Inflammatory macrophage (primary cell): ENCODE data around the gene ZNF862.

ENCODE experiments used
- DNase-seq, 2 donors: peaks; one replicate each; pipeline ENCODE4 v3.0.0-alpha.2; 2020 to 2022

The ZNF862 gene

DNA sequence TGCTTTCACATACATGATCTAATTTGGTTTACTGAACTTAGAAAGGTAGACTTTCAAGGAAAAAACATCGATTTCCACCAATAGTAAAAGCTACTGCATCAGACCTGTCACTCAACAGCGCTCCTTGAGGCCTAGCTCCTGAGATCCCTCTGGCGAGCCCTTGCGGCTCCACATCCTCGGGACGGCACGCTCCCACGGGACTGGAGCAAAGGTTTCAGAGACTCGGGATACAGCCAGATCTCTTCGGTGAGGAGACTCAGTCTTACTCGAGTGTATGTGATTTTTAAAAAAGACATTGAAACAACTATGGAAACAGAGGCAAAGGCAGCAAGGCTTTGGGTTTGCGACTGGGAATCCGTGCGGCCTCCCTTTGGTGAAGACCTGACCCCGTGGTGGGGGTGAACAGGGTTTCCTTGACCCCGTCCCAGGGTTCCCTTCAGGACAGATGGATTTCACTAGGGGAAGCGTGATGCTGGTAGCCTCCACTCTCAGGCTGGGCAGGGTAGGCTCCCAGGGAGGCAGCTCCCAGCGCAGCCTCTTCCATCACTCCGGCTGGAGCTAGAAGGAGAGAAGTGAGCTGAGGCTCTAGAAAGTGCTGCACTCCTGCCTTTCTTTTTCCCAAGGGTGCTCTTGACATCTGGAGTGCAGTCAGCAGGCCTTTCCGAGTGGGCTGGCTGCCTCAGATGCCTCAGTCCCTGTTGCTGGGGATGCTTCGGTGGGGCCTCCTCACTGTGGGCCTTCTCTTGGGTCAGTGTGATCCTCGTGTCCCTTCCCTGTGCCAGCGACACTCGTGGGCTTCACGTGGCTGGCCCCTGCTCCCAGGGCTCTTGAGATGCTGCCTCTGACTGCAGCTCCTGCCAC, 29.8 kb downstream of the ZNF862 start:
- no peak for DNase-seq

DNA sequence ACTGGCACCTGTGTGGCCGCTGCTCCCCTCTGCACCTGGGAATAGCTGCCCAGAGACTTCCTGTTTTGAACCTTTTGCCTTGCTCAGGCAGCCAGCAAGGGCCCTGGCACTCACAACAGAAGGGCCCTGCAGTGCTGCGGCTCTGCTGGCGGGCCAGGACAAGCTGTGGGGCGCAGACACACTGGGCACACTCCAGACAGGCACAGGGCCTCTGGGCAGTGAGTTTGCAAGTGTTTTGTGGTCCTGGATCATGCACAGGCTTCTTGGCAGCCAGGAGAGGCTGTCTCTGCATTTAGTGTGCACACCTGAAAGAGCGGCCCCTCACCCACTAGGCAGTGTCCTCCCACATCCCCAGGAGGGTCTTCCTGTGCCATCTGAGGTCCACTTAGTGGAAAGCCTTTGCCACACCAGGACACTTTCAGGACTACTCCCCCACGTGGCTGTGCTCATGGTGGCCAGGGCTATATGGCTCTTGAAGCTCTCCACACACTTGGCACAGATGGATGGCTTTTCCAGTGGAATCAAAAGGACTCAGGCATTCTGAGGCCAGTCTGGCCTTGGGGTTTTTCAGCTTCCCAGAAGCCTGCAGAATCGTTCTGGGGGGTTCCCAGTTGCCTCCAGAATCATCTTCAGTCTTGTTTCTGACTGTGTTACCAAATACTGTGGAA, 30.6 kb downstream of the ZNF862 start:
- DNase-seq = no peak

DNA sequence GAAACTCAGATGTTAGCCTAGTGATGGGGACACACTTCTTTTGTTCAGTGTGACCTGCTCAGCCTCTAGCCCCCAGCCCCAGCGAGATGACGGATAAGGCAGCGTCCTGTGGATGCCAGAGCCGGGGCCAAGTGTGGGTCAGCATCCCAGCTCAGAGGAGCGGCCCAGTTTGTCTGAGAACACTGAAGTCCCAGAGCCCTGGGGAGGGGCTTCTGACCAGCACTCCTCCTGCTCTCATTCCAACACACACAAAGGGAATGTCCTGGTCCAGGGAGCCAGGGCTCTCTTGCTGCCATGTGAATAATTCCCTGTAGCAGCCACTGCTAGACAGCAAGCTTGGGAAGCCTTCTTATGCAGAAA, 31.1 kb downstream of the ZNF862 start:
- no peak for DNase-seq

DNA sequence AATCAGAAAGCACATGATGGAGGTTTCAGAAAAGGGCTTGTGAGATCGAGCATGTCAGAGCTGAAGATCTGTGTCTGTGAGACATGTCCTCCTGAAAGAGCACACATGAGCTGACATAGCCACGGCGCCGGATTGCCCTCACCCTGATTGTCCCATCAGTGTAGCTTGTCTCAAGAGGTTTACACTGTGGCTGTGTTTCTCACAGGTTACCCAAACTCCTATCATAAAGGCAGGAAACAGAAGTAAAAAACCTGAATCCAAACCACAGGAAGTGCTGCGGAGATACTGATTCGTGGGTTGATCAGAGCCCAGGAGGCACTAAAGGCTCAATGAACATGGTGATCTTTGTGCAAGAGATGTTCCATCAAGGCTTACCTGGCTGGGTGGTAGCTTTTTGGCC, 31.7 kb downstream of the ZNF862 start:
- no peak for DNase-seq

- no peak for DNase-seq
These were observed 32.1 kb downstream of the ZNF862 start for GRCh38 chr7:149870274-149870673.

GRCh38 chr7:149870701-149871483, 32.7 kb downstream of the ZNF862 start:
- no peak for DNase-seq

DNA sequence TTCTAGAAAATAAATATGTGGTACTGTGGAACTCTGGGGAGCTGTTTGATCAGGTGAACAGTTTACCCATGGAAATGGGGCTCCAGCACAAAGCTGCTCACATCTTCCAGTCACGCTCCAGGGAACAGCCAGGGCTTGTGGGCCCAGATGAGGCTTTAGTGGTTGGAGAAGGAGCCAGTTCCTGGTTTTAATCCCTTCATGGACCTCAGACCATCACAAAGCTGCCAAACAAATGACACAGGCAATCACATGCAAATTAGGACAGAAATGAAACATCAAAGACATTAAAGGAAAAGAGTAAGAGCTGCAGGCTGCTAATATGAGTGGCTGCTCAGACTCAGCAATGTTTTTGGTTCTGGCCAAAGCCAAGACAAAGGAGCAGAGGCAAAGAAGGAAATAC, 33.4 kb downstream of the ZNF862 start:
- DNase-seq = no peak

DNA sequence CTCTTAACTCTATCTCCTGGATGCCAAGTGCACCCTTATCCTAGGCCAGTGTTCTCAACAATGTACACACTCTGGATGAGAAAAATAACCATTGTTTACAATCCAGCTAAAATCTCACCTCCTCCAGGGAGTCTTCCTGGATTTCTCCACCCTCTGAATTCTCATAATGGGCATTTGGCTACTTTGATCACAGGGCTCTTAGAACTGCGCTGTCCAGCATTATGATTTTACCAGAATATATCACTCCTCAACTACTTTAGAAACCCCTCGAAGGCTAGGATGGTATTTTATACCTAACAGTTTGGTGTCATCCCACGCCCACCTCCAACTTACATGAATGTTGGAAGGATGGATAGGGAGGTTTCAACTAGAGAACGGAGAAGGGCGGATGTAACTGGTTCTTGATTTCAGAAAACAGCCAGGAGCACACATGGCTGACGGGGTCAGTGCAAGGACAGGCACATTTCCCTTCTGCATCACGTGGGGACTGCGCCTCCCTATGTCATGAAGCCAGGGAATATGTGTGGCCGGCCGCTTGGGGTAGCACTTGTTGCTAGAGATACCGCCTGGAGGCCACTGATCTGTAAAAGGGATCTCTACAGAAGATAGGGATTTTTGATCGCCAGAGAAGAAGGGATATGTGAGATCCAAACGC, 34.4 kb downstream of the ZNF862 start:
- DNase-seq = peak; percentile 82 to 87

DNA sequence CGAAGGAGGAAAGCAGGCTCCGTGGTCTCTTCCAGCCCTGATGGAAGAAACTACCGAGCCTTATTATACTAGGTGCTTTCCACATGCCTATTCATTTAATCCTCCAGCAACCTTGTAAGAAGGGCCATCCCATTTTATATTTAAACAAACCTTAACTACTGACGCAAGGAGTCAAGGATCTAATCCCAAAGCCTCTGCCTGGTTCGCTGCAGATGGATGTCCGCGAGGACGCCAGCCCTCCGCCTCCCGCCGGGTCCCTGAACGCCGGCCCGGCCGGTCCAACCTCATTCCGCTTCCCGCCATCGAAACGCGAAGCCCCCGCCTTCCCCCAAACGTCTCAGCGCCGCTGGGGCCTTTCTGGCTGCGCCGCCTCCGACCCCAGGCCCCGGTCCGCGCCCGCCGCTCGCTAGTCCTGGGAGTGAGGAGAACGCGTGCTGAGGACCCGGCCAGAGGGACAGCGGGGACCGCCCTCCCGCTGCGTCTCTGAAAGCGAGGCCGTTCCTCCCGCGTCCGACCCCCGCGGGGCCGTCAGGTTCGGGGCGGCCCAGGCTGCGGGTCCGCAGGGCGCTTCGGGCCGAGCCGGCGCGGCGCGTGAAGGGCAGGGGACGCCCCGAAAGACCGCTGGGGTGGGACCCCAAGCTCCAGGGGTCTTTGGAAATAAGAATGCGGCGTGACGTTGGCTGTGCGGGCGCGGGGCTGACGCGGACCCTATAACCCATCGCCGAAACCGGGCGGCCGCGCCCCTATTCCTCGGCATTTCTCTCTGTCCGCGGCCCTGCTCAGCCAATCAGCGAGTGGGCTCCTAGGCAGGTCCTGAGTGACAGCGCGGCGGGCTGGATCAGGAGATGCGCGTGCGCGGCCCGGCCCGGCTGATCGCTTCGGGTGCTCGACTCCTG, 35.1 kb downstream of the ZNF862 start, which contains the start of gene ATP6V0E2:
ATP6V0E2 (plus strand) TSS at position 896 of the 896 bp plus-strand sequence. CDS start 97 bp downstream, outside the sequence.
- peak; percentile 91 to 95 for DNase-seq

DNA sequence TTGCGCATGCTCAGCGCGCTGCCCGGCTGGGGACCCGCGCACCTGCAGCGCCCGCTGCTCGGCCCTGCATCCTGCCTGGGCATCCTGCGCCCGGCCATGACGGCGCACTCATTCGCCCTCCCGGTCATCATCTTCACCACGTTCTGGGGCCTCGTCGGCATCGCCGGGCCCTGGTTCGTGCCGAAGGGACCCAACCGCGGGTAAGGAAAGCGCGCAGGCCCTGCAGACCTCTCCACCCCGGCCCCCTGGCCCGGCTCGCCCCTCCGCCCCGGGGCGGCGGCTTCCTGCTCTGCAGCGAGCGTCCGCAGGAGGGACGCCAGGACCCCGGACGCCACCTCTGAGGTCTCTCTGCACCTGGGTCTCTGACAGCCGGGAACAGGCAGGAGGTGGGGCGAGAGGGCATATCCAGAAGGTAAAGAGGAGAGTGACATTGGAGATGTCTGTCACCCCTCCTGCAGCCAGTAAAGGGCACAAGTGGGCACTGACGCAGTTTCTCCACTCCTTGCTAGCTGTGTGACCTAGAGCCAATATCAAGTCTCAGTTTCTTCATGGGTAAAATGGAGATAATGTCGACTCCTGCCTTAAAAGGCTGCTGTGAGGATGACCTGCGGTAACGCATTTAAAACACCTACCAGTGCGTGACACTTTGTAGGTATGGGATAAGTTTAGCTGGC, 35.9 kb downstream of the ZNF862 start:
- no peak for DNase-seq

DNA sequence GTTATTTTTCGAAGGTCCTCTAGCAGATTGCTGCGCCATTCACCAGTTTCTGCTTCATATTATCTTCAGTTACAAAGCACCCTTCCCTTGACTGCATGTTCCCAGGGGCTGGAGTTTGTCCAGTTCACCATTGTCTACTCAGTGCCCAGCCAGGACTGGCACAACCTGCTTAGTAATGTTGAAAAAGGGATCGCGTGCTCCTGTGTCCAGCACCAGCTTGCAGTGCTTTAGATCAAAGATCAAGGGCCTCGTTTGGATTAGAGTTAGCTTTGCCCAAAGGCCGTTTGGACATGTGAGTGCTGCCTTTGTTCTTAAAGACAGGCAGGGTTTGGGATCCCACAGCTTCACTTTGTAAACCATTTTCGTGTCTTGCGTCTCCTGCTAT, 36.5 kb downstream of the ZNF862 start:
- DNase-seq = no peak

DNA sequence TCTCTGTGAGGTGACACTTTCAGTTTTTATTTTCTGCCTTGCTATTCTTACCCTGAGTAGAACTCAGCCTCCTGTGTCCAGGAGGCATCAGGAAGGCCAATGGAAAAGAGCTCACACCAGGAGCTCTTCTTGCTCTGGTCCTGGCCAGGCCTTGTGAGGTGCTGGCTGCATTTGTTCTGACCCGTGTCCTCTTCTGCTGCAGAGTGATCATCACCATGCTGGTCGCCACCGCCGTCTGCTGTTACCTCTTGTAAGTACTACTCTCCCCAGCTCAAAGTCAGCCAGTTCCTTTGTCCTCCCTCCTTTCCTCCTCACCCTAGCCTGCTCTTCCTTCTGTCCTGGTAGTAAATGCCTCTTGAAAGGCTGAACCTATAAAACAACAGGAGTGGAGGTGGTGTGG, 37.2 kb downstream of the ZNF862 start:
- no peak for DNase-seq

- DNase-seq = no peak
These were observed 39.8 kb downstream of the ZNF862 start for GRCh38 chr7:149877890-149878522.

DNA sequence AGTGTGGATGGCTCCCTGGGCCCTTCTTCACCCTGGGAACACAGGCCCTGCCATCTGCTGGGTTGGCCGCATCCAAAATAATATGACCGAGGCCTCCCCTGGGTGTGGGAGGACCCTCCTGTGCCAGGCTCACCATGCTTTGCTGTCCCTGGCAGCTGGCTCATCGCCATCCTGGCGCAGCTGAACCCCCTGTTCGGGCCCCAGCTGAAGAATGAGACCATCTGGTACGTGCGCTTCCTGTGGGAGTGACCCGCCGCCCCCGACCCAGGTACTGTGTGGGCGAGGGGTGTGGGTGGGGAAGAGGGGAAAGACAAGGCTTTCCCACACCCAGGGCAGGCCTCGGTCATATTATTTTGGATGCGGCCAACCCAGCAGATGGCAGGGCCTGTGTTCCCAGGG, 40.3 kb downstream of the ZNF862 start:
- no peak for DNase-seq

DNA sequence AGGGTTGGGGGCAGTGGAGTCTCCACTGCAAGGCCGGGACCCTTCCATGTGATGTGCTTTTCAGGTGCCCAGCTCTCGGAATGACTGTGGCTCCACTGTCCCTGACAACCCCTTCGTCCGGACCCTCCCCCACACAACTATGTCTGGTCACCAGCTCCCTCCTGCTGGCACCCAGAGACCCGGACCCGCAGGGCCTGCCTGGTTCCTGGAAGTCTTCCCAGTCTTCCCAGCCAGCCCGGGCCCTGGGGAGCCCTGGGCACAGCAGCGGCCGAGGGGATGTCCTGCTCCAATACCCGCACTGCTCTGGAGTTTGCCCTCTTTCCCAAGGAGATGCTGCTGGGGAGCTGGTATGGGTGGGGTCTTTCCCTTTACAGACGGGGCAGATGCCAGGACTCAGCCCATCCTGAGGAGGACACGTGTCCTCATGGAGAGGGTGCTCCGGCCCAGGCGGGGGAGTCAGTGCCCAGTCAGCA, 41.1 kb downstream of the ZNF862 start:
- no peak for DNase-seq

- DNase-seq = no peak
These were observed 41.8 kb downstream of the ZNF862 start for GRCh38 chr7:149879766-149880637.

DNA sequence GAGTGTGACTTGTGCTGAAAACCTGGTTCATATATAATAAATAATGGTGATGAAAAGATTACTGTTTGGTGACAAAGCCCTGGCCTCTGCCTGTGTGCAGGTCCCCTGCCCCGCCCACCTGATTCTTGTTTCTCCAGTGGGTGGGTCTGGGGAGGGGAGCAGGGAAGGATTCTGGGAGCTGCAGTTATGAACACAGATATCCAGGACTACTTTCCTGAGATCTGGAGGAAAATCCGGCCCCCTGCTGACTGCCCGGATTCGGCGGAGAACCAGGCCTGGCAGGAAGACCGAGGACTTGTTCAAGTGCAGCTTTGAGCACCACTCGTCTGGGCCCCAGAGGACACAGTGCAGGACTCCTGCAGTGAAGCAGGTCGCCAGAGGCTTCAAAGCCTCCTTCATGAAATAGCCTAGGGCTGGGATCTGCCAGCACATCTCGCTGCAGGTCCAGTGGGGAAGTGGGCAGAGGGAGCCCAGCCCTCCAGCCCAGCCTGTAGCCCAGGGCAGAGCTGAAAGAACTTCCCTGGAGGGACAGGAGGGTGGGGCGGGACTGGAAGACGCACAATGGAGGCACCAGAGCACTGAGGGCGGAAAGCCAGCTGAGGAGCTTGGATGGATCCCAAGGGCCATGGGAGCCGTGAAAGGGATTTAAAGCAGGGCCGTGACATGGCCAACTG, 42.6 kb downstream of the ZNF862 start:
- DNase-seq = no peak

GRCh38 chr7:149881328-149882247, 43.4 kb downstream of the ZNF862 start:
- no peak for DNase-seq
